ENCODE results near the gene IL22RA1.

The IL22RA1 gene

GRCh38 chr1:24071941-24072340, 71.0 kb downstream of the IL22RA1 start:
- H3K27ac ChIP-seq (ENCODE audit: low read depth, low read length, poor library complexity, severe bottlenecking), result no peak overlapping the region
- H4K20me1 ChIP-seq (ENCODE audit: insufficient read depth, low read length), result no peaks in the 10 kb centered on the region
- no peaks in the 10 kb centered on the region for H3K36me3 ChIP-seq (ENCODE audit: insufficient read depth, low read length)
- peaks cover 3% of the 10 kb centered on the region; the same call in 1 of the 2 replicates for H3K27me3 ChIP-seq (ENCODE audit: insufficient read depth, low read length)
- H3K4me1 ChIP-seq (ENCODE audit: insufficient read depth, low read length, severe bottlenecking), result peaks cover 10% of the 10 kb centered on the region
- H3F3A ChIP-seq (ENCODE audit: insufficient read depth, low read length), result no peaks in the 10 kb centered on the region
- TF ChIP-seq, protein P1, sequence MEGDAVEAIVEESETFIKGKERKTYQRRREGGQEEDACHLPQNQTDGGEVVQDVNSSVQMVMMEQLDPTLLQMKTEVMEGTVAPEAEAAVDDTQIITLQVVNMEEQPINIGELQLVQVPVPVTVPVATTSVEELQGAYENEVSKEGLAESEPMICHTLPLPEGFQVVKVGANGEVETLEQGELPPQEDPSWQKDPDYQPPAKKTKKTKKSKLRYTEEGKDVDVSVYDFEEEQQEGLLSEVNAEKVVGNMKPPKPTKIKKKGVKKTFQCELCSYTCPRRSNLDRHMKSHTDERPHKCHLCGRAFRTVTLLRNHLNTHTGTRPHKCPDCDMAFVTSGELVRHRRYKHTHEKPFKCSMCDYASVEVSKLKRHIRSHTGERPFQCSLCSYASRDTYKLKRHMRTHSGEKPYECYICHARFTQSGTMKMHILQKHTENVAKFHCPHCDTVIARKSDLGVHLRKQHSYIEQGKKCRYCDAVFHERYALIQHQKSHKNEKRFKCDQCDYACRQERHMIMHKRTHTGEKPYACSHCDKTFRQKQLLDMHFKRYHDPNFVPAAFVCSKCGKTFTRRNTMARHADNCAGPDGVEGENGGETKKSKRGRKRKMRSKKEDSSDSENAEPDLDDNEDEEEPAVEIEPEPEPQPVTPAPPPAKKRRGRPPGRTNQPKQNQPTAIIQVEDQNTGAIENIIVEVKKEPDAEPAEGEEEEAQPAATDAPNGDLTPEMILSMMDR (IDR thresholded peaks at IDR 0.05; ENCODE audit: low read length), result no peak
- no peak for TF ChIP-seq EZH2 (IDR thresholded peaks at IDR 0.05; ENCODE audit: borderline replicate concordance, low read length)
- H2AFZ ChIP-seq (ENCODE audit: low read length), result no peak overlapping the region
- no peak overlapping the region for H3K4me3 ChIP-seq (ENCODE audit: low read depth, low read length, poor library complexity, severe bottlenecking)
- no peaks in the 10 kb centered on the region for H3K9me3 ChIP-seq (ENCODE audit: low read length)
- no peak overlapping the region for H3K9ac ChIP-seq (ENCODE audit: low read length)
- H3K79me2 ChIP-seq (ENCODE audit: insufficient read depth, low read length), result no peaks in the 10 kb centered on the region
- no peaks in the 10 kb centered on the region for H3K9me2 ChIP-seq (ENCODE audit: low read depth, low read length)
- no peak overlapping the region for H3K4me2 ChIP-seq (ENCODE audit: low read length)

DNA sequence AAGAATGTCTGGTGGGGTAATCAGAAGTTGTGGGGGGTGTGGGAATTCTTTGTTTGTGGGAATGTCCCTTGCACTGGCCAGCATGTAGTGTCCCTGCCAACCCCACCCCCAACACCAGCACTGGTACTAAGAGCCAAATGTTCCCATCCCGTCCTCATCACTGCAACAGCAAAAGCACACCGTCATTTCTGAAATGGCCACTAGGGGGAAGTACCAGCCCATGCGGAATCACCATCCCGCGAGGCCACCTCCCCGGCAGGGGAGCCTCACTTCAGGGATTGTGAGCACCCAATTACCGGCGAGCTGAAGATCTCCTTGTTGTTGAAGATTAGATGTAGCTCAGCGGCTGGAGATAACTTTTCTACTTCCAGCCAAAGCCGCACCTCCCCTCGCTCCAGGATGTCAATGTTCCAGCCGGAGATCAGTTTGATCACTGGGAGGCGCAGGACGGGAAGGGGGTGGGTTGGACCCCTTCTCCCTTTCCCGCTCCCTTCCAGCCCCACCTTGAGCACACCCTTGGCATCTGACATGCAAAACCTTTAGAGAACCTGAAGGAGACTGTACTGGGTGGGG, 72.0 kb downstream of the IL22RA1 start:
- no peak overlapping the region for H2AFZ ChIP-seq (ENCODE audit: low read length)
- no peaks in the 10 kb centered on the region for H3F3A ChIP-seq (ENCODE audit: insufficient read depth, low read length)
- H4K20me1 ChIP-seq (ENCODE audit: insufficient read depth, low read length), result no peaks in the 10 kb centered on the region
- H3K4me1 ChIP-seq (ENCODE audit: insufficient read depth, low read length, severe bottlenecking), result peaks cover 10% of the 10 kb centered on the region
- H3K9me3 ChIP-seq (ENCODE audit: low read length), result no peaks in the 10 kb centered on the region
- peak overlapping the region; percentile 33; the same call in 1 of the 2 replicates for H3K4me2 ChIP-seq (ENCODE audit: low read length)
- no peak overlapping the region for H3K4me3 ChIP-seq (ENCODE audit: low read depth, low read length, poor library complexity, severe bottlenecking)
- H3K27ac ChIP-seq (ENCODE audit: low read depth, low read length, poor library complexity, severe bottlenecking), result no peak overlapping the region
- H3K79me2 ChIP-seq (ENCODE audit: insufficient read depth, low read length), result no peaks in the 10 kb centered on the region
- no peaks in the 10 kb centered on the region for H3K36me3 ChIP-seq (ENCODE audit: insufficient read depth, low read length)
- no peak overlapping the region for H3K9ac ChIP-seq (ENCODE audit: low read length)
- no peak for TF ChIP-seq EZH2 (IDR thresholded peaks at IDR 0.05; ENCODE audit: borderline replicate concordance, low read length)
- TF ChIP-seq, protein P1 (IDR thresholded peaks at IDR 0.05; ENCODE audit: low read length), result peak; percentile 87
- H3K9me2 ChIP-seq (ENCODE audit: low read depth, low read length), result no peaks in the 10 kb centered on the region
- H3K27me3 ChIP-seq (ENCODE audit: insufficient read depth, low read length), result peaks cover 3% of the 10 kb centered on the region; the same call in 1 of the 2 replicates

DNA sequence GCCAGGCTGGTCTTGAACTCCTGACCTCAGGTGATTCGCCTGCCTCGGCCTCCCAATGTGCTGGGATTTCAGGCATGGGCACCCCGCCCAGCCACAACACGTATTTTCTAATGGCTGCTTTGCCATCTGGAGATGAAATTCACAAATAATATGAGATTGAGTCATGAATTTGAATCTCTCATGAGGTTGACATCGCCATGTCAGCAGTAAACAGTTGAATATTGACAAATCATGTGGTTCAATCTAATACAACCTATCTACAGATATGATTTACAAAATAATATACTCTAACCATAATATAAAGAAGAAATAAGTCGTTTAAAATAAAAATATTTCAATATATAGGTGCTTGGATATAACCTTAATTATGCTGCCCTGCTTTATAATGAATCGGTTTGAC, 73.1 kb downstream of the IL22RA1 start:
- H3K36me3 ChIP-seq (ENCODE audit: insufficient read depth, low read length), result no peaks in the 10 kb centered on the region
- H3K27ac ChIP-seq (ENCODE audit: low read depth, low read length, poor library complexity, severe bottlenecking), result no peak overlapping the region
- no peaks in the 10 kb centered on the region for H3K9me2 ChIP-seq (ENCODE audit: low read depth, low read length)

More for the DNA sequence above, 73.1 kb downstream of the IL22RA1 start:
- Histone ChIP-seq H3K4me3 (ENCODE audit: low read depth, low read length, poor library complexity, severe bottlenecking) (no peak overlapping the region), H2AFZ (ENCODE audit: low read length) (no peak overlapping the region), H3K79me2 (ENCODE audit: insufficient read depth, low read length) (no peaks in the 10 kb centered on the region), H3F3A (ENCODE audit: insufficient read depth, low read length) (no peaks in the 10 kb centered on the region), H3K9me3 (ENCODE audit: low read length) (no peaks in the 10 kb centered on the region), H4K20me1 (ENCODE audit: insufficient read depth, low read length) (no peaks in the 10 kb centered on the region), H3K9ac (ENCODE audit: low read length) (no peak overlapping the region), H3K4me2 (ENCODE audit: low read length) (no peak overlapping the region), H3K4me1 (ENCODE audit: insufficient read depth, low read length, severe bottlenecking) (peaks cover 10% of the 10 kb centered on the region), H3K27me3 (ENCODE audit: insufficient read depth, low read length) (peaks cover 7% of the 10 kb centered on the region)
- TF ChIP-seq, protein P1 (IDR thresholded peaks at IDR 0.05; ENCODE audit: low read length), result no peak
- TF ChIP-seq EZH2 (IDR thresholded peaks at IDR 0.05; ENCODE audit: borderline replicate concordance, low read length), result no peak
